ENCODE results near the gene BCO2.

BCO2 gene

DNA sequence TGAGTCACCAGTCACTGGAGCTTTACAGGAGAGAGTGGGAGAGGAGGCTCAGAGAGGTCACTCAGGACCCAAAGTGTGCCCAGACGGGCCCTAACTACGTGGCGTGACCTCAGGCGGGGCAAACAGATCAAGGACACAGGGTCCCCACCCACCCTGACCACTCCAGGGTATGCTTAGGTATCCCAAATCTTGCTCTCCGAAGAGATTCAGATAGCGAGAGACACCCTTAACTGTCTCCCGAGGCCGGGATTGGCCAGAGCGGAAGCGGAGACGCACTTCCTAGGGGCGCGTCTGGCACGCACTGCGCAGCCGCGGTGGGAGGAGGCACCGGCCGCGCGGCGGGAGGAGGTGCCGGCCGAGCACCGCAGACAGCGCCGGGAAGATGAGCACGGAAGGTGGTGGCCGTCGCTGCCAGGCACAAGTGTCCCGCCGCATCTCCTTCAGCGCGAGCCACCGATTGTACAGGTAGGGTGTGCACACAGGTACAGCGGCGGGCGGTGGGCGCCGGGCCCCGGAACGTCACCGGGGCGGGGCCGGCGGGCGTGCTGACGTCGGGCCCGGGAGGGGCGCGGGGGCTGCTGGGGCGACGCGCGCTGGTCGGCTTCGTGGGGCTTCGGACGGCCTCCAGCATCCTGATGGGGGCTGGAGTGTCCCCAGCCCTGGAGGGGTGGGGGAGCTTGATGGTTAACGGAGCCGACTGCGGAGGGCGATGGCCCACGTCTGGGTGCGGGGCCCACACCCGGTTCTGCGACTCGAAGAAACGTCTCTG is 50.9 kb downstream of the BCO2 start, which contains the start of gene PTS:
Gene PTS, plus strand, starts transcription at position 367 of the 769 bp plus-strand sequence. Its CDS starts 16 bp downstream, at position 383.
- no peak for TF ChIP-seq CTCF (IDR thresholded peaks at IDR 0.05; ENCODE audit: extremely low read depth, missing control alignments)
- peak; percentile 96 for DNase-seq (ENCODE audit: low spot score)

DNA sequence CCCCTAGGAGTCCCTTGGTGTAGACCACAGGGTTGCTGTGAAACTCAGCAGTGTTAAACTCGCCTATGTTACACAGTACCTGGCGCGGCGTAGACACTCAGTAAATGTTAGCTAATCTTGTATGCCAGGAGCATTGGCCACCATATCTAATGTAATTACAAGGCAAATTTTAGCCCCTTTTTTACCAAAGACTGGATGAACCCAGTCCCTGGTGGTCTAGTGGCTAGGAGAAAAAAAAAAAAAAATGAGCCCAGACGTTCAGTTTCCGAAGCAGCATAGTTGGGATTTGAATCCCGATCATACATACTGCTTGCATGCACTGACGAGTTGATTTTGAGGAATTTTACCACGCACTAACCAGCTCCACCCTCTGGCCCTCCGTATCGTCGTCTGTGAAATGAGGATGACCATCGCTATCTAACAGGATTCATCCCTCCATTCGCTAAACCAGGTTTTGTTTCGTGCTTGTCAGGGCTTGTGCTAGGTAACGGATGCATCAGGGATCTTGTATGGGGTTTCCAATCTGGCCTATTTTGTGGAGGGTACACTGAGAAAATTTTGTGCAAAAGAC is 51.6 kb downstream of the BCO2 start:
- no peak for TF ChIP-seq CTCF (IDR thresholded peaks at IDR 0.05; ENCODE audit: extremely low read depth, missing control alignments)
- DNase-seq (ENCODE audit: low spot score): peak; percentile 25

GRCh38 chr11:112227471-112227870 is 52.2 kb downstream of the BCO2 start:
- no peak for TF ChIP-seq CTCF (IDR thresholded peaks at IDR 0.05; ENCODE audit: extremely low read depth, missing control alignments)
- DNase-seq (ENCODE audit: low spot score): no peak

GRCh38 chr11:112228706-112229105 is 53.4 kb downstream of the BCO2 start:
- TF ChIP-seq CTCF (IDR thresholded peaks at IDR 0.05; ENCODE audit: extremely low read depth, missing control alignments): no peak
- no peak for DNase-seq (ENCODE audit: low spot score)

- no peak for DNase-seq (ENCODE audit: low spot score)
- TF ChIP-seq CTCF (IDR thresholded peaks at IDR 0.05; ENCODE audit: extremely low read depth, missing control alignments): no peak
These were observed 53.8 kb downstream of the BCO2 start for GRCh38 chr11:112229159-112229558.

GRCh38 chr11:112229746-112230433 is 54.6 kb downstream of the BCO2 start:
- no peak for TF ChIP-seq CTCF (IDR thresholded peaks at IDR 0.05; ENCODE audit: extremely low read depth, missing control alignments)
- no peak for DNase-seq (ENCODE audit: low spot score)

- no peak for TF ChIP-seq CTCF (IDR thresholded peaks at IDR 0.05; ENCODE audit: extremely low read depth, missing control alignments)
- no peak for DNase-seq (ENCODE audit: low spot score)
These were observed 56.6 kb downstream of the BCO2 start for GRCh38 chr11:112231952-112232351.

All from GM20000 (cell line).